Activated CD4-positive, alpha-beta T cell treated with anti-CD3 and anti-CD28 coated beads, Interleukin-2, amount 50 U/mL, for 48 hours (primary cell): Measurements from ENCODE around the gene BCDIN3D.

Source experiments
- DNase-seq, 2 experiments: peaks; one replicate each; pipeline ENCODE4 v3.0.0-alpha.2; 2020

BCDIN3D gene

GRCh38 chr12:49813131-49813530 lies 29.8 kb downstream of the BCDIN3D start:
- DNase-seq = no peak

GRCh38 chr12:49811961-49812401 lies 30.9 kb downstream of the BCDIN3D start:
- no peak for DNase-seq

GRCh38 chr12:49811136-49811535 lies 31.8 kb downstream of the BCDIN3D start:
- no peak for DNase-seq

- DNase-seq = no peak
These were observed 33.0 kb downstream of the BCDIN3D start for GRCh38 chr12:49809906-49810389.

- no peak for DNase-seq
These were observed 33.5 kb downstream of the BCDIN3D start for GRCh38 chr12:49809381-49809905.

GRCh38 chr12:49808686-49809380 lies 34.1 kb downstream of the BCDIN3D start:
- DNase-seq = no peak

- no peak for DNase-seq
These were observed 34.8 kb downstream of the BCDIN3D start for GRCh38 chr12:49807991-49808580.

- DNase-seq = no peak
These were observed 36.0 kb downstream of the BCDIN3D start for GRCh38 chr12:49806877-49807276.

GRCh38 chr12:49806321-49806813 lies 36.5 kb downstream of the BCDIN3D start:
- DNase-seq = no peak

GRCh38 chr12:49805409-49805808 lies 37.5 kb downstream of the BCDIN3D start:
- DNase-seq = no peak

GRCh38 chr12:49804821-49805220 lies 38.1 kb downstream of the BCDIN3D start:
- DNase-seq = no peak

GRCh38 chr12:49803693-49804450 lies 39.0 kb downstream of the BCDIN3D start:
- no peak for DNase-seq

- DNase-seq = no peak
These were observed 41.5 kb downstream of the BCDIN3D start for GRCh38 chr12:49801141-49802063.

GRCh38 chr12:49800421-49801140 lies 42.3 kb downstream of the BCDIN3D start:
- DNase-seq = no peak

- DNase-seq = no peak
These were observed 44.0 kb downstream of the BCDIN3D start for GRCh38 chr12:49798934-49799333.

- no peak for DNase-seq
These were observed 44.7 kb downstream of the BCDIN3D start for GRCh38 chr12:49798248-49798647.

GRCh38 chr12:49797449-49797776 lies 45.5 kb downstream of the BCDIN3D start:
- DNase-seq = no peak

GRCh38 chr12:49796606-49797448 lies 46.1 kb downstream of the BCDIN3D start:
- DNase-seq = no peak

GRCh38 chr12:49796155-49796554 lies 46.8 kb downstream of the BCDIN3D start:
- no peak for DNase-seq

- no peak for DNase-seq
These were observed 47.2 kb downstream of the BCDIN3D start for GRCh38 chr12:49795654-49796105.
